K562 (cell line): ENCODE measurements around the gene USP32. TPM values are rescaled to one million over a fixed set of nuclear protein-coding genes. Genes with fewer than 3 reads are reported as not detected.
A peak's percentile ranks its signal among the peaks of the same experiment; 100 is the strongest.

ENCODE experiments used
- ATAC-seq: fragments of 200-7000 bp; cut with Tn5 transposase; 3 replicates; pipeline ENCODE4 v1.9.1; 2020; ENCODE audit warnings: moderate library complexity
- BruUV-seq: library from RNA; stranded (reverse); fragments of 400-500 nt; replicated peaks from 2 replicates; lab custom pipeline; 2021; lab: Mats Ljungman, UMichigan
- CTCF ChIA-PET: fragments of 300-600 bp; formaldehyde crosslinking; extraction: SDS; loops from one replicate; lab custom pipeline; 2021; ENCODE audit warnings: low intra/inter-chr PET ratio; lab: Yijun Ruan, JAX
- POLR2A ChIA-PET: fragments of 300-600, 350-650 bp; sonication (Branson Sonifier 250); formaldehyde crosslinking; extraction: SDS; loops from one replicate; lab custom pipeline; 2021; ENCODE audit warnings: antibody characterized with exemption, inconsistent platforms; lab: Yijun Ruan, JAX
- DNase-seq, 4 experiments: peaks; one replicate each; pipeline versions ENCODE4 v3.0.0 to v3.0.0-alpha.2; 2011 to 2018; ENCODE audit warnings: low spot score in 3 of 4, mixed read lengths in 3 of 4; ENCODE audit errors: extremely low read depth in 1 of 4
- FAIRE-seq: peaks from 2 replicates; lab custom pipeline; 2011; peaks lifted over from hg19 to GRCh38; lab: Jason Lieb, UNC
- H2AFZ ChIP-seq: 2 replicates; pipeline ENCODE4 v1.6.0; 2011; ENCODE audit warnings: low read depth, low read length, control low read depth, inconsistent platforms
- H3K27ac ChIP-seq: fragments of 200-600 bp; 3 replicates; pipeline ENCODE4 v1.8.0; 2011; ENCODE audit warnings: low read depth, mild to moderate bottlenecking, control low read depth, inconsistent platforms, low read length, moderate library complexity, mixed read lengths; ENCODE audit errors: extremely low read depth
- H3K27me3 ChIP-seq, 2 experiments: fragments of 300-600 bp in 1 of 2; 2 replicates in 1 of 2; 3 replicates in 1 of 2; pipeline versions ENCODE4 v1.6.0 to v1.8.0; 2011; ENCODE audit warnings: inconsistent platforms in 2 of 2, low read length in 2 of 2, mild to moderate bottlenecking in 1 of 2, mixed read lengths in 1 of 2, moderate library complexity in 1 of 2; ENCODE audit not compliant: control insufficient read depth in 2 of 2, insufficient read depth in 2 of 2
- H3K36me3 ChIP-seq: fragments of 300-600 bp; 3 replicates; pipeline ENCODE4 v1.8.0; 2011; ENCODE audit warnings: mild to moderate bottlenecking, low read length, inconsistent platforms; ENCODE audit not compliant: control insufficient read depth, insufficient read depth
- H3K4me1 ChIP-seq, 2 experiments: fragments of 200-600 bp in 1 of 2; replicated peaks in 1 of 2; 2 replicates in 1 of 2; 3 replicates in 1 of 2; pipeline versions ENCODE4 v1.5.1 to v1.8.0; 2011; ENCODE audit warnings: inconsistent platforms in 2 of 2, low read length in 2 of 2, mild to moderate bottlenecking in 1 of 2, mixed read lengths in 1 of 2, moderate library complexity in 1 of 2; ENCODE audit not compliant: control insufficient read depth in 2 of 2, insufficient read depth in 2 of 2
- H3K4me2 ChIP-seq: 2 replicates; pipeline ENCODE4 v1.6.1; 2011; ENCODE audit warnings: low read length, control low read depth, inconsistent platforms, mixed read lengths; ENCODE audit not compliant: insufficient read depth
- H3K4me3 ChIP-seq: fragments of 200-600 bp; sonication (generic), shearing (Covaris generic); 2 replicates; pipeline ENCODE4 v1.5.1; 2016; ENCODE audit warnings: control low read depth, inconsistent platforms
- H3K79me2 ChIP-seq: fragments of 200-600 bp; 3 replicates; pipeline ENCODE4 v1.8.0; 2011; ENCODE audit warnings: low read length, inconsistent platforms; ENCODE audit not compliant: control insufficient read depth, insufficient read depth
- H3K9ac ChIP-seq, 2 experiments: 2 replicates each; pipeline versions ENCODE4 v1.6.0 to v1.6.1; 2011; ENCODE audit warnings: low read depth in 2 of 2, low read length in 2 of 2, control low read depth in 1 of 2, inconsistent platforms in 1 of 2, mild to moderate bottlenecking in 1 of 2, mixed read lengths in 1 of 2; ENCODE audit not compliant: insufficient read depth in 1 of 2
- H3K9me1 ChIP-seq: one replicate; pipeline ENCODE4 v1.6.0; 2011; ENCODE audit warnings: inconsistent platforms, mild to moderate bottlenecking, low read length, moderate library complexity; ENCODE audit not compliant: control insufficient read depth, insufficient read depth
- H3K9me3 ChIP-seq: replicated peaks from 2 replicates; pipeline ENCODE4 v1.5.1; 2011; ENCODE audit warnings: low read depth, low read length, inconsistent platforms; ENCODE audit not compliant: control insufficient read depth, insufficient read depth
- H4K20me1 ChIP-seq: replicated peaks from 2 replicates; pipeline ENCODE4 v1.6.1; 2011; ENCODE audit warnings: low read length, inconsistent platforms, mixed read lengths; ENCODE audit not compliant: control insufficient read depth, insufficient read depth
- CEBPB ChIP-seq: fragments of 450-650 bp; IDR thresholded peaks from 2 replicates; pipeline ENCODE4 v1.6.1; 2016; ENCODE audit warnings: missing genetic modification characterization, missing compliant biosample characterization
- HNRNPH1 ChIP-seq: fragments of 200-400 bp; formaldehyde crosslinking; optimal IDR thresholded peaks from 2 replicates; pipeline ENCODE3; 2017; ENCODE audit warnings: low read depth, mild to moderate bottlenecking, low read length, moderate library complexity
- NFE2L1 ChIP-seq: fragments of 450-650 bp; IDR thresholded peaks from 2 replicates; pipeline ENCODE4 v1.6.1; 2016; ENCODE audit warnings: missing genetic modification characterization, low read depth, mild to moderate bottlenecking, missing compliant biosample characterization, moderate library complexity, borderline replicate concordance
- RERE ChIP-seq: sonication (generic); formaldehyde crosslinking; IDR thresholded peaks from 2 replicates; pipeline ENCODE4 v1.8.0; 2023; ENCODE audit warnings: missing genetic modification reagents, mild to moderate bottlenecking, borderline replicate concordance
- TAF1 ChIP-seq: IDR thresholded peaks from 2 replicates; pipeline ENCODE4 v1.6.1; 2011; ENCODE audit warnings: mild to moderate bottlenecking, low read length, moderate library complexity; ENCODE audit not compliant: insufficient read depth, control insufficient read depth, severe bottlenecking; ENCODE audit errors: extremely low read depth
- ZNF407 ChIP-seq: fragments of 450-650 bp; IDR thresholded peaks from 2 replicates; pipeline ENCODE4 v1.6.1; 2016; ENCODE audit warnings: low read depth
- WGBS: fragments of 100-300 bp; shearing (Covaris generic); methylation state at CpG from one replicate; pipeline ENCODE4 v1.1.6; 2016; ENCODE audit warnings: low coverage, mixed read lengths; ENCODE audit not compliant: insufficient coverage; ENCODE audit errors: missing lambda C conversion rate; 5-methylcytosine and 5-hydroxymethylcytosine counted together
- in situ Hi-C: fragments of 300-500 bp; cut with MboI; formaldehyde crosslinking; loops from 4 replicates; pipeline ENCODE4 v1.15.0; 2018; ENCODE audit warnings: inconsistent platforms, mixed read lengths
- intact Hi-C: fragments of 100-400 bp; cut with micrococcal nuclease; formaldehyde crosslinking; loops from 2 replicates; pipeline ENCODE4 v1.14.2; 2022
- polyA plus RNA-seq, 8 experiments: library from polyadenylated mRNA; depleted of rRNA in 4 of 8; stranded (reverse) in 5 of 8; unstranded in 3 of 8; fragments of >200 nt; fragmentation: Nextera tagmentation in 2 of 8; fragmentation: Illumina TruSeq in 1 of 8; extraction: Ambion mirVana in 2 of 8; extraction: Trizol in 1 of 8; gene quantifications; 2 replicates each; pipeline versions ENCODE4 v1.2.1 to v1.2.3, GENCODE V29; 2011 to 2014; ENCODE audit warnings: inconsistent platforms in 1 of 8, missing spikeins in 1 of 8
- total RNA-seq, 7 experiments: library from RNA; depleted of rRNA in 6 of 7; stranded (reverse); fragments of >200 nt in 6 of 7; fragmentation: Illumina TruSeq in 2 of 7; extraction: Trizol in 2 of 7; gene quantifications; 2 replicates each; pipeline versions ENCODE4 v1.2.1 to v1.2.3, GENCODE V29; 2011 to 2021; ENCODE audit warnings: low replicate concordance in 1 of 7

The USP32 gene
- total and polyA plus RNA-seq, 9 of the 15 experiments (the other 6 are each of a cell fraction or from before 2014, with no cell fraction given) = 18.0 to 69.3 (median 47.1) TPM

DNA sequence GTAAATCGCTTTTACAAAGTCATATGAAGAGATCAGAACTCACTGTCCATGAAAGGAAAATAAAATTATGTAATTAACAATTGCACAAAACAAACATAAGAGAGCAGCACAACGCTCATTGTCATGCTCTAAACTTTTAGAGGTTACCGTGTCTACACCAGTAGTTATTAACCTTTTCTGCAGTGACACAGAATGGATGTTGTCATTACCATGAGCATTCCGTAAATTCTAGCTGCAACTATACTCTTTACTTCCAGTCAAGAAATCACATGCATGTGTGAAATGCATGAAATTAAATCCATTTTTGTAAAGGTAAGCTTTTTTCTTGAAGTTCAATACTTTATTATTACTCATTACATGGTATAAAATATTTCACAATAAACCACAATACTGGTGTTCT, 38.2 kb downstream of the USP32 start (continued):
- TF ChIP-seq RERE (CRISPR knock-in tag) (no peak), CEBPB (peak; percentile 41; the same call in 1 of the 2 replicates), HNRNPH1 (no peak)

DNA sequence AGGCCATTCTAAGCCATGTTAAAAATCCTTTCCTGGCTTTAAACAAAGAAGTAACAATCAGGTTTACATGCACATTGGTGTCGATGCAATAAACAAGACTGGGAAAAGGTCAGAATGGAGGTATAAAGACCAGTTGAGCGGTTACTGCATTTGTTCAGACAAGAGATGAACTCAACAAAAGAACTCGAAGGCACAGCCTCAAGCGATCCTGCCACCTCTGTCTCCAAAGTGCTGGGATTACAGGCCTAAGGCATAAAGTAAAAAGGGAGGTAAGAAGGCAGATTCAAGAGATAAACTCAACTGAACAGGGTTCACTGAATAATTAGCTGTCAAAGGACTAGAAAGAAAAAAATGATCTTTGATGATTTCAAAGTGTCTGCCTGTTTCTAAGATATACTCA, 39.4 kb downstream of the USP32 start:
- 22% methylated on average over 4 of the region's 4 CpGs for WGBS
- DNase-seq (peak in 1 of 4 experiments; percentile 24), FAIRE-seq (no peak), ATAC-seq (peak; percentile 10; the same call in 2 of the 3 replicates)
- H2AFZ ChIP-seq = no peak overlapping the region
- peaks cover 23 to 28% of the 10 kb centered on the region in 2 experiments; a peak in 4 of 5 replicates for H3K4me1 ChIP-seq
- POLR2A ChIA-PET = interaction anchor here (0.5 to 2.4 kb wide), 3 partner anchors 10 to 1118 kb away, joined by 3 to 6 read pairs (median 4); no protein-coding TSS in a partner anchor
- no peak overlapping the region for H3K4me3 ChIP-seq
- no peak overlapping the region for H3K9ac ChIP-seq
- H3K27ac ChIP-seq = peak overlapping the region; percentile 60; the same call in 2 of the 3 replicates
- peaks cover 94% of the 10 kb centered on the region for H3K79me2 ChIP-seq
- in situ Hi-C loops = no loop called here
- 0 out of 2 replicates have a peak, but pooled peaks cover 3% of the 10 kb centered on the region for H4K20me1 ChIP-seq
- intact Hi-C loops = no loop called here
- peak overlapping the region; percentile 42 for H3K4me2 ChIP-seq
- CTCF ChIA-PET = no interaction called here
- no peaks in the 10 kb centered on the region; the same call in 1 of the 3 replicates for H3K36me3 ChIP-seq
- no peaks in the 10 kb centered on the region for H3K9me1 ChIP-seq
- H3K9me3 ChIP-seq = no peaks in the 10 kb centered on the region
- no TSS peak for BruUV-seq
- no peaks in the 10 kb centered on the region for H3K27me3 ChIP-seq
- TF ChIP-seq ZNF407 (no peak), TAF1 (no peak), NFE2L1 (tag) (no peak)
